SK-N-SH (cell line): ENCODE results near the gene UBE2G2.

Source experiments
- CTCF ChIP-seq: fragments of 200-600 bp; sonication (generic); IDR thresholded peaks from 2 replicates; pipeline ENCODE4 v1.6.1; 2017; ENCODE audit warnings: antibody characterized with exemption, mild to moderate bottlenecking, moderate library complexity
- GABPA ChIP-seq: IDR thresholded peaks from 2 replicates; pipeline ENCODE4 v1.4.0; 2012; ENCODE audit warnings: low read depth, mild to moderate bottlenecking
- JUND ChIP-seq: IDR thresholded peaks from 2 replicates; pipeline ENCODE4 v1.4.0; 2012
- RAD21 ChIP-seq: IDR thresholded peaks from 2 replicates; pipeline ENCODE4 v1.6.1; 2012; ENCODE audit warnings: mild to moderate bottlenecking, low read length
- REST ChIP-seq: IDR thresholded peaks from 2 replicates; pipeline ENCODE4 v1.6.1; 2012; ENCODE audit warnings: mild to moderate bottlenecking, low read depth, low read length, moderate library complexity
- RXRA ChIP-seq: IDR thresholded peaks from 2 replicates; pipeline ENCODE4 v1.4.0; 2012; ENCODE audit warnings: low read depth, mild to moderate bottlenecking, borderline replicate concordance
- TEAD4 ChIP-seq: IDR thresholded peaks from 2 replicates; pipeline ENCODE4 v1.4.0; 2012; ENCODE audit warnings: mild to moderate bottlenecking, borderline replicate concordance; ENCODE audit not compliant: insufficient read depth
- USF2 ChIP-seq: fragments of 150-350 bp; IDR thresholded peaks from 2 replicates; pipeline ENCODE4 v1.6.1; 2017; ENCODE audit warnings: antibody characterized with exemption, low read length, low read depth, borderline replicate concordance
- YY1 ChIP-seq: IDR thresholded peaks from 2 replicates; pipeline ENCODE4 v1.4.0; 2012; ENCODE audit warnings: low read depth, mild to moderate bottlenecking
- ZBTB33 ChIP-seq: IDR thresholded peaks from 2 replicates; pipeline ENCODE4 v1.4.0; 2012; ENCODE audit warnings: low read depth, borderline replicate concordance

GRCh38 chr21:44766818-44767354, 34.7 kb downstream of the UBE2G2 start:
- no peak for TF ChIP-seq TEAD4
- TF ChIP-seq JUND: no peak
- TF ChIP-seq RAD21: no peak
- no peak for TF ChIP-seq CTCF
- TF ChIP-seq ZBTB33: no peak
- TF ChIP-seq RXRA: no peak
- no peak for TF ChIP-seq YY1
- no peak for TF ChIP-seq REST
- TF ChIP-seq USF2: no peak
- TF ChIP-seq GABPA: no peak
